Prostate gland (tissue), 2 donors: ENCODE measurements around the gene TCAP.

ENCODE experiments used
- POLR2AphosphoS5 ChIP-seq: sonication (generic); formaldehyde crosslinking; IDR thresholded peaks from one replicate; pipeline ENCODE4 v1.6.1; 2017; ENCODE audit warnings: antibody characterized with exemption
- TF ChIP-seq, protein P1 (sequence below), 4 experiments: fragments of 200-600 bp in 2 of 4; fragments of 450-650 bp in 2 of 4; sonication (generic) in 2 of 4; IDR thresholded peaks; 1 replicate in 3 of 4; 2 replicates in 1 of 4; pipeline ENCODE4 v1.5.1; 2016 to 2019; ENCODE audit warnings: antibody characterized with exemption in 4 of 4, mild to moderate bottlenecking in 2 of 4, moderate library complexity in 2 of 4

DNA sequence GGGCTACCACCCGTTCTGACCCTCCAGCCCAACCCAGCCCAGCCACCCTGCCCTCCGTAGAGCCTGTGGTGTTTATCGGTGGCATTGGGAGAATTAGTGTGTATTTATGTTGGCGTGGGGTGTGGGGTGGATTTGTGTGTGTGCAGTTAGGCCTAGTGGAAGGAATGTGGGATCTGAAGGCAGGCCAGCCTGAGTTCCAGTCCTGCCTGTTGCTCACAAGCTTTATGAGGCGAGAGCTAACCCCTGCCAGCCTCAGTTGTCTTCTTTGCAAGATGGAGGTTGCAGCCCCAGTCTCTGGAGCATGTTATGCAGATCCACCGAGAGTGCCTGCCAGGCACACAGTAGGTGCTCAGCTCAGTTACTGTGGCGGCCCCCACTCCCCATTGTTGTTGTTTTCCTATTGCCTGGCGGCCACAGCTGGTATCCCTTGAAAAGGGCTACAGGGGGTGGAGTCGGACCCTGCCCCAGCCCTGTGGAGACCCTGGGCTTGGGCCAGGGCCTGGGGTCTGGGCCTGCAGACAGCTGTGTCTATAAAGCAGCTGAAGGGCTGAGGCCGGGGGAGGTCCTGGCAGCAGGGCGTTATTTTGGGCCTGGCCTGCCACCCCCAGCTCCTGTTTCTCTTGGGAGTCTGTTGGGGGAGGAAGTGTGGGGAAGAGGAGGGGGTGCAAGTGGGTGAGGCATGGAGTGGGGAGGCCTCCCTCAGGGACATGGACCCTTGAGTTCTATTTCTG is 39.8 kb downstream of the TCAP start:
- TF ChIP-seq, protein P1, sequence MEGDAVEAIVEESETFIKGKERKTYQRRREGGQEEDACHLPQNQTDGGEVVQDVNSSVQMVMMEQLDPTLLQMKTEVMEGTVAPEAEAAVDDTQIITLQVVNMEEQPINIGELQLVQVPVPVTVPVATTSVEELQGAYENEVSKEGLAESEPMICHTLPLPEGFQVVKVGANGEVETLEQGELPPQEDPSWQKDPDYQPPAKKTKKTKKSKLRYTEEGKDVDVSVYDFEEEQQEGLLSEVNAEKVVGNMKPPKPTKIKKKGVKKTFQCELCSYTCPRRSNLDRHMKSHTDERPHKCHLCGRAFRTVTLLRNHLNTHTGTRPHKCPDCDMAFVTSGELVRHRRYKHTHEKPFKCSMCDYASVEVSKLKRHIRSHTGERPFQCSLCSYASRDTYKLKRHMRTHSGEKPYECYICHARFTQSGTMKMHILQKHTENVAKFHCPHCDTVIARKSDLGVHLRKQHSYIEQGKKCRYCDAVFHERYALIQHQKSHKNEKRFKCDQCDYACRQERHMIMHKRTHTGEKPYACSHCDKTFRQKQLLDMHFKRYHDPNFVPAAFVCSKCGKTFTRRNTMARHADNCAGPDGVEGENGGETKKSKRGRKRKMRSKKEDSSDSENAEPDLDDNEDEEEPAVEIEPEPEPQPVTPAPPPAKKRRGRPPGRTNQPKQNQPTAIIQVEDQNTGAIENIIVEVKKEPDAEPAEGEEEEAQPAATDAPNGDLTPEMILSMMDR (IDR thresholded peaks at IDR 0.05), result peak in 2 of 4 experiments; percentile 46 to 68
- peak; percentile 42 for TF ChIP-seq POLR2AphosphoS5
